ENCODE data around the gene KTN1.
A peak's percentile ranks its signal among the peaks of the same experiment; 100 is the strongest.

KTN1 gene

GRCh38 chr14:55579724-55580469 is at the start of gene KTN1:
Gene KTN1, plus strand, starts transcription at chr14:55580207. Its CDS starts 31,842 bp downstream, at chr14:55612049.
- peak; percentile 81 for DNase-seq

GRCh38 chr14:55530464-55530863 is 49.5 kb upstream of the KTN1 start:
- DNase-seq = no peak

GRCh38 chr14:55532645-55533344 is 47.2 kb upstream of the KTN1 start:
- DNase-seq = no peak

GRCh38 chr14:55533960-55534359 is 46.0 kb upstream of the KTN1 start:
- DNase-seq = no peak

- no peak for DNase-seq
These were observed 44.3 kb upstream of the KTN1 start for GRCh38 chr14:55535516-55536203.

GRCh38 chr14:55536204-55536708 is 43.8 kb upstream of the KTN1 start:
- DNase-seq = no peak

- DNase-seq = no peak
These were observed 42.2 kb upstream of the KTN1 start for GRCh38 chr14:55537782-55538181.

- DNase-seq = no peak
These were observed 40.0 kb upstream of the KTN1 start for GRCh38 chr14:55539975-55540374.

- DNase-seq = no peak
These were observed 38.9 kb upstream of the KTN1 start for GRCh38 chr14:55540847-55541773.

GRCh38 chr14:55545779-55546178 is 34.2 kb upstream of the KTN1 start:
- DNase-seq = no peak

- DNase-seq = no peak
These were observed 33.7 kb upstream of the KTN1 start for GRCh38 chr14:55546212-55546874.

- DNase-seq = no peak
These were observed 32.2 kb upstream of the KTN1 start for GRCh38 chr14:55547650-55548315.

GRCh38 chr14:55553791-55554190 is 26.2 kb upstream of the KTN1 start:
- no peak for DNase-seq

GRCh38 chr14:55556929-55557623 is 22.9 kb upstream of the KTN1 start:
- DNase-seq = peak; percentile 81

GRCh38 chr14:55562135-55562534 is 17.9 kb upstream of the KTN1 start:
- no peak for DNase-seq

GRCh38 chr14:55568618-55569017 is 11.4 kb upstream of the KTN1 start:
- no peak for DNase-seq

GRCh38 chr14:55571125-55571889 is 8.7 kb upstream of the KTN1 start:
- DNase-seq = no peak

- peak; percentile 48 for DNase-seq
These were observed 7.4 kb upstream of the KTN1 start for GRCh38 chr14:55572578-55572977.

GRCh38 chr14:55574988-55575387 is 5.0 kb upstream of the KTN1 start:
- DNase-seq = no peak

GRCh38 chr14:55577229-55577628 is 2.8 kb upstream of the KTN1 start:
- DNase-seq = no peak
